ENCODE data around the gene STEAP4.

The STEAP4 gene

DNA sequence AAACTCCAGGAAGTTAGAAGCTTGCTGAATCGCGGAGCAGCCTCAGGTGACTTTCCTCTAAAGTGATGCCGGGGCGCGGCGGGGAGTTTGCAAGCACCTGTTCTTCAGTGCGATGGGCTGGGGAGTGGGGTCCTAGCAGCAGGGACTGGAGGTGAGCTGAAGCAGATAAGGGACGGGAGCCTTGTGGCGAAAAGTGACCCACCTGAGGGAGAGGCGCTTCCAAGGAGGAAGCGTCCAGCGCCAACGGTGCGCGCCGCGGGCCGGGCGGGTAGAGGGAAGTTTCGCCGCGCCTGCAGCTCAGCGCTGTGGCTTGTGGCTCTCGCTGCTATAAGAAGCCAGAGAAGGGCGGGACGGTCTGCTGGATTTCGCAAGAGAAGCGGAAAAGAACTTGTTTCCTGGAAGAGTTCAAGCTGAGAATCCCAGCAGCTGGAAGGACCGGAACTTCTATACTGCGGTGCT is at the start of gene STEAP4:
Gene STEAP4 (minus strand): TSS at position 305 of the 459 bp plus-strand sequence. CDS start 22,625 bp downstream, outside the sequence.
- peak; percentile 81 for DNase-seq

DNA sequence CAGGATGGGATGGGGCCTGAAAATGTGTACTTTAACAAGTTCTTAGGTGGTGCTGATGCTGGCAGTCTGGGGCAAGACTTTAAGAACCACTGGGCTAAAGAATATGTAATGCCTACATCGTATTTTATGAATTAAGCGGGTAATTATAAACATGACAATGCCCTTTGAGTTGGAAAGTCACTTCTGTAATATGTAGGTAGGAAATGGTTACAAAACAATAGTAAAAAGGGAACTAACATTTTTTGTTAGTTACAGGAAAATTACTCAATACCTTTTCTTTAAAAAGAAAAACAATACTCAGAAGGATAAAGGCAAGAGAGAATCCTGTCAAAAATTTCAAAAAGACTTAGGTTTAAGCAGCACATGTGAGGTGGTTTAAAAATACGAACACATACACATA is 48.3 kb upstream of the STEAP4 start:
- no peak for DNase-seq

DNA sequence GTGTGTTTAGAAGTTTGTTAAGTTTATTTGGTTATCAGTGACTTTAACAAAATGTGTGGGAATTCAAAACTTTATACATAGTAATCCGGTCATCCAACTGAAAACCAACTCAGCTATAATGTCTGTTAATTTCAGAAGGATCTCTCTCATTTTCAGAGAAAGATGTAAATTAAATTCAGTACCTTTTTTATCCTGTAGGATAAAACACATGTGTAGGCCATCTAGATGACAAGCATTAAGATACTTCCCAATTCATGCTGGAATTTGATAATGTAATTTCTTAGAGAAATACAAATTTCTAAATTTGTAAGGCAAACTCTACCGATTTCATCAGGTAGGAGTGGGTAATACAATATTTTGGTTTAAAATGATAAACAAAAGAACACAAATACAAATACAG is 43.4 kb upstream of the STEAP4 start:
- no peak for DNase-seq

DNA sequence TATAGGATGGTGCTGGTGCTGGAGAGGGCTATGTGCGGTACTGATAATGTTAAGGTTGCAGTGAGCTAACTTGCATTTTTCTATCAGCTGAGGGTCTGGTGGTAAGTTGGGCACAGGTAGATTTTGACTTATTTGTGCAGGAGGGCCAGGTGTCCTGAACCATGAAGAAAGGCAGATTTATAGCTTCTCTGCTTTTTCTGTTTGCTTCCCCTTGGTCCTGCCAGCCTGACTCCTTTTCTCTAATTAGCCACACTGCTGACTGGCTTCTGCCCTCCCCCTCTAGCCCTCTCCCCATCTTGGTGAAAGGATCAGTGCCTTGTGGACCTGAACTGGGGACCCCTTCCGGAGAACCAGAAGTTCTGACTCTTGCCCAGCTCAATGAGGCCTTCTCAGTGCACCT is 40.8 kb upstream of the STEAP4 start:
- DNase-seq: no peak

DNA sequence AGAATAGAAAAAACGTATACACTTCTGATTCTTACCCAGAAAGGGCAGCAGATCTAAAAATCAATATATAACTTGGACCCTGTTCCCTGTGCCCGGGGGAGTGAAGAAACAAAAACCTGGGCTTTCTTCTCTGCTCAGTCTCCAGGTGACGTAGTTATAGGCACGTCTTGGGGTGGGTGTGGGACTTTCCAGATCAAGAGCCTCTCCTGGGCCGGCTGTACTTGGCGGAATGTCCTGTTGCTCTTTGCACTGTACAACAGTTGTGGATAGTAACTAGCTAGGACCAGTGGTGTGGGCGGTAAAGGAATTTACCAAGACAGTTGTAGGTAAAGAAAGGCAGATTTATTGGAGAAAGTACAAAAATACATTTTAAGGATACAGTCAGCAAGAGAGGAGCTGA is 40.4 kb upstream of the STEAP4 start:
- no peak for DNase-seq

DNA sequence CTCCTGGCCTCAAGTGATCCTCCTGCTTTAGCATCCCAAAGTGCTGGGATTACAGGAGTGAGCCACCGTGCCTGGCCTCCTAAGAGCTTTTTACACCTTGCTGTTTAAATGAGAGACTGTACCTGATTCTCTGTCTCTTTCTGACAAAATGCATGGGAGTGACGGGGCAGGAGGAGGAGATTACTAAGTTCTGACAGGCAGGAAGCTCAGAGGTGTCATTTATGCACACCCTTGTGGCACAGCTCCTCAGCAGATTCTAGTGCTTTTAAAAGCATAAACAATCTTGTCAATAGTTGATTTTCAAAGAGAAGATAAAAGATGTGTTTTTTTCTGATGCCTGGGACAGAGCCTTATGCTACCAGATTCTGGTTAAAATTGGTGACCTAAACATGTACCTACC is 39.7 kb upstream of the STEAP4 start:
- DNase-seq: no peak

DNA sequence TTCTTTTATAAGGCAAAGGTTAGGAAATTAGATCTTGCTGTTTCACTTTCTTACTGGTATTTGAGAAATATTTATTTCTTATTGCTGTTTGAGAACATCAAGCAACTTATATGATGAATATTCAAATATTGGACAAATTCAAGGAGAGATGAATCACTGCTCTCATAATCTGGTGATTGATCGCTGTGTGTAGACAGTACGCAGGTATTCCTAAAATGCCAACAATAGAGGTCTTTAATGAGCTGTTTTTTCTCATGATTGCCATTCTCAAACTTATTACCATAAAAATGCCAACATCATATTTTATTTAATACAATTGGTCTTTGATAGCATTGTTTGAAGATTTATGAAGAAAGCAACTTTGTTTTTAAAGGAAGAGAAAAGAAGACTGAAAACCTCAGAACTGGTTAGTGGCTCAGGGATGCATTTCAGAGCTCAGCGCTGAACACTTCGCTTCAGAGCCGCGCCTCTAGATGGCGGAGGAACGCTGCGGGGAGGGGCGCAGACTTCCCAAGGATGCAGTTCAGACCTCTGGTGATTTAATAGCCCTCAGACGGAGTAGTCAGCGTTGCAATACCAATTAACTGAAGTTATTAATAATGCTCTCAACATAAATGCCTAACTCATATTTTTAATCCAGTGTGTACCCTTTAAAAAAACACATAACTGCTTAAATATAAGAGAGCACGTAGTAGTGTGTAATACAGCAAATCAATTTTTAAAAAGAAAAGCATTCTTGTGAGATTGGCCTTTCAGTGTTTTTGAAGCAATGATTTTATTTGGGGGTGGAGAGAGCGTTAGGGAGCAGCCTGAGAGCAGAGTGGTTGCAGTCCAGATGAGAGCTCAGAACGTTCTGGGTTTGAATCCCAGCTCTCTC is 38.5 kb upstream of the STEAP4 start:
- DNase-seq: peak; percentile 58

DNA sequence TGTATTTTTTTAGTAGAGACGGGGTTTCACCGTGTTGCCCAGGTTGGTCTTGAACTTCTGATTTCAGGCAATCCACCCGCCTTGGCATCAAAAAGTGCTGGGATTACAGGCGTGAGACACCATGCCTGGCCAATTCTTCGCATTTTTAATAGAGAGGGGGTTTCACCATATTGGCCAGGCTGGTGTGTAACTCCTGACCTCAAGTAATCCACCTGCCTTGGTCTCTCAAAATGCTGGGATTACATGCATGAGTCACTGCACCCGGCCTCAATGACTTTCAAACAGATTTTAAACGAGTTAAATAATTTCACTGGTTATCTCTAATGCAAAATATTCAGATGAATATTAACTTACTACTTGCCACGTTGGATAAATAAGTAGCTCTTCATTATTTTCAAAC is 37.6 kb upstream of the STEAP4 start:
- DNase-seq: no peak

DNA sequence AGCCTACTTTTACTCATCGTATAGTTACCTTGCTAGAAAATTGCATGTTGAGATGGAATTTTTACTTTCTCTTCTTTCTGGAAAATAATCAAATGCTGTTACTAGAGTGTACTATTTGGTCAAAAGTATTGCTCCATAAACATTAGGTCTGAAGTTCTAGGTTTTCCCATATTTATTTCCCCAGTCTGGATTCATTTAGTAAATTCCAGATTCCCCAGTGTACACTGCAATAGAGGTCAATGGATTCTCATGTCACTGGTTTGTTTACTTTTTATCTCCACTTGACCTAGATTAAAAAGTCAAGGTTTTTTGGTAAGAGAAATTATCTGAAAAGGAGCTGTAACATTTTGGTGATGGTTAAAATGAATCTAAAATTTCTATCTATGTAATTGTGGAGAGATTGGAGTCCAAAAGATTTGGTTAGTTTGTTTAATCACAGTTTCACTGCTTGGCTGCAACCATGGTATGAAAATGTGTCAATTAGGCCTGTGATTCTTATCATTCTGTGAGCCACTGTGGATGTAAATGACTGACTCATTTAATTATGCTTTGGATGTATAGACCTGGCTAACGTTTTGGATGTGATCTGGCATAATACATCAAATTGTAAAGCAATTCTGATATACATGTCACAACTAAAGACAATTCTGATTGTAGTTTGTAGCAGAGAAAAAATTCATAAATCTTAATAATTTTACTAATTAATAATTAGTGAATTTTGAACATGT is 32.7 kb upstream of the STEAP4 start:
- DNase-seq: no peak

DNA sequence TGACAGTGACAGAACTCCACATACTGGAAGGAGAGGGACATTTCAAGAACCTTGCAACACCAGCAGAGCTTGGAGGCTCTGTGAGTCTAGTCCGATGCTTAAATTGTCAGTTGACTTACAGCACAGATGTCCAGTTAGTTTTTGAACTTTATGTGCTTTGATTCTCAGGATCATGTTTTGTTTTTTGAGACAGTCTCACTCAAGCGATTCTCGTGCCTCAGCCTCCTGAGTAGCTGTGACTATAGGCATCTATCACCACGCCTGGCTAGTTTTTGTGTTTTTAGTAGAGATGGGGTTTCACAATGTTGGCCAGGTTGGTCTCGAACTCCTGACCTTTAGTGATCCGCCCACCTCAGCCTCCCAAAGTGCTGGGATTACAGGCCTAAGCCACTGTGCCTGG is 31.8 kb upstream of the STEAP4 start:
- DNase-seq: no peak

DNA sequence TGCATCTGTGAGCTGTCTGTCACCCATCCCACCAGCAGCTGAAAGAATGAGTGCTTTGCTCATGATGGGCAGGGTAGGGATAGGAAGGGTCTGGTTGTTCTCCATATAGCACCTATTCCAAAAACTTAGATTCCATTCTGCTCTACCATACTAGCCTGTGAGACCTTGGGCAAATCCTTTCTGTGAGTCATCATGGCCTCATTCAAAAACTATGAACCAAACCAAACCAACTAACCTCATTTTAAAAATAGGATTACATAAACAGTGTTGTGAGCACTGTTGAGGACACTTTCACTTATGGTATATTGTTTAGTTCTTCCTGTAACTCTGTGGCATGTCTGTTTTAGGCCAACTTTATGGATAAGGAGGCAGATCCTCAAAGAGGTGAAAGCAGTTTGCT is 30.9 kb upstream of the STEAP4 start:
- DNase-seq: no peak

DNA sequence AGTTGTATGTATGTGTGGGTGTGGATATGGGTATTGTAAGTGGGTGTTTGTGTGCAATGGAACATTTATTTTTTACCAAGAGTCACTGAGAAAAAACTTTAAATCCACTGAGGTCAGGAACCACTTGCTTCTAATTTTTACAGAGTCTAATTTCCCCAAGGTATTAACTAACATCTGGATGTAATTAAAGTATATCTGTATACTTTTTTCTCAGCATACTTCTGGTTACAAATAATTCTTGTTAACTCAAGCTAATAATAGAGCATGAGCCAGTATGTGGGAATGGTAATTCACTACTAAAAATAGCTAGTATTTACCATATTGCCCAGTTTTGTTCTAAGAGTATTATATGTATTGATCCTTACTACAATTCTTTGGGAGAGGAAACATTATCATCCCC is 24.6 kb upstream of the STEAP4 start:
- DNase-seq: no peak

DNA sequence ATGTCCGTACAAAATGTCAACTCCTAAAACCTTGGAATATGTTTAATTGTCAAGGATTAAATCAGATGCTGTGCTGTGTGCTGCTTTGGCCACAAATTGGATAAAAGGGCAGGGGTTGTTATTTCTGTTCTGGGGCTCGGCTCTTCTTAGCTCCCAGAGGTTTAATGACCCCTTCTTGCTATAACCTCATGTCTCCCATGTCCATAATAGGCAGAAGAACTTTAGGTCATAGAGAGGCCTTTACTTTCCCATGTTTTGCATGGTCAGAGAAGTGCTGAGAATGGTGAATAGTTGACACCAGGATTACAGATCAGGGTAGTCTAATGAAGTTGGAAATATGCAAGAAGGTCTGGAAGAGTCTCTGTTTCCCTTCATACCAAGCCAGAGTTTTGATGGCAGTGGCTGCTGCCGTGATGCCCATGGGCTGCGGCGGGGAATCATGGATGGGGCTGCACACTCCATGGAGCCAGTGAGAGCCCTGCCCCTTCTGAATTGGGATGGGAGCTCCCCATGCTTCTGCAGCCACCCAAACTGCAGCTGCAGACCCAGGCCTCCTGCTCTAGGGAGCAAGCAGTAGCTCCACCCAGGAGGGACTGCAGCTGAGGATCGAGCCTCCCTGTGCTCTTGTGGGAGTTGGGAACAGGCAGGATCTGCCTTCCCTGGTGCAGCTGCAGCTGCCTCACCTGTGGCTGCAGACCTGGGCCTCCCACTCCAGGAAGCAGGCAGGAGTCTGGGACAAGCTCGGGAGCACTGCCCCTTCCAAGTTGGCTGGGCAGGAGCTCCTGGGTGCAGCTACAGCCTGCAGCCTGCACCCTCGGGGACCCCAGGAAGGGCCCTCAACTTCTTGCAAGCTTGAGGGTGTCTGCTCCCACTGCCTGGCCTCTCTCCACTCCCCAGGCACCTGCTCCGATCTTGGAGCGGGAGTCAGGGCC is 23.1 kb upstream of the STEAP4 start:
- DNase-seq: no peak

DNA sequence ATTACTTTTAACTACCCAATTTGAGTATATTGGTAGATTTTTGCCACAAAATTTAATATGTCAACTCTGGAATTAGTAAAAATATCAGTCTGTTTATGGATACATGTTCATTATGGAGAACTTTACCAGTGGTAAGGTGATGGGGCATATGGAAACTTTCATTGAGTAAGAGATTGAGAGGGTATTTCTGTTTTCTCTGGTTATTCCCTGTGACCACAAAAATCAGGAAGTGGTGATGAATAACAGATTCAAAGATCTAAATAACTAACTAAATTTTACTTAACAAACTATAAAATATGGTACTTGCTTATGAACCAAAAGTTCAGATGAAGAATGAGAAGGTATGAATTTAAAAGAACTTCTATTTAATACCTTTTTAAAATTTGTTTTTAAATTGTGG is 22.1 kb upstream of the STEAP4 start:
- DNase-seq: no peak

DNA sequence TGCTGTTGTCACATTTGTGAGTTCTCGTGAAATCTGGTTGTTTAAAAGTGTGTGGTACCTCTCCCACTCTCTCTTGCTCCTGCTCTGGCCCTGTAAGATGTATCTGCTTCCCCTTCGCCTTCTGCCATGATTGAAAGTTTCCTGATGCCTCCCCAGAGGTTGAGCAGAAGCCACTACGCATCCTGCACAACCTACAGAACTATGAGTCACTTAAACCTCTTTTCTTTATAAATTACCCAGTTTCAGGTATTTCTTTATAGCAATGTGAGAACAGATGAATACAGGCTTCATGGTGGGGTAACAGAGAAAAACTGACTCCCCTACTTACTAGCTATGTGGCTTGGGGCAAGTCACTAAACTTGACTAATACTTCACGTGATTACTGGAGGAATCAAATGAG is 18.0 kb upstream of the STEAP4 start:
- no peak for DNase-seq

DNA sequence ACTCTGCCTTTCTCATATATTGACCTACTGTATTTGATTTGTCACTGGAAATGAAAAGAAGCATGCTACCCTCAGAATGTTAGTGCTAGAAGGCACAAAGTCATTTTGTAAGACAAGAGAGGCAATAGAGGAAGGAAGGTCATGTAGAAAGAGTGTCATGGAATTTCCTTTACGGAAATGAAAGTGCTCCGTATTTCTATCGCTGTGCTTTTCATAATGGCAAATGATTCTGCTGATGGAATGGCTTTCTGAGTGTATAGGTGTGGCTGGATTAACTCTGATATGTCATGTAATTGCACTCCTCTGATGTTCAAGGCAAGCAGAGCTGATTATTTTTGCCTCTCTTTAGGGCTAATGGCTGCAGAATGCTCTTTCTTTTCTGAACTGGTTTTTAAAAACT is 15.5 kb upstream of the STEAP4 start:
- no peak for DNase-seq

DNA sequence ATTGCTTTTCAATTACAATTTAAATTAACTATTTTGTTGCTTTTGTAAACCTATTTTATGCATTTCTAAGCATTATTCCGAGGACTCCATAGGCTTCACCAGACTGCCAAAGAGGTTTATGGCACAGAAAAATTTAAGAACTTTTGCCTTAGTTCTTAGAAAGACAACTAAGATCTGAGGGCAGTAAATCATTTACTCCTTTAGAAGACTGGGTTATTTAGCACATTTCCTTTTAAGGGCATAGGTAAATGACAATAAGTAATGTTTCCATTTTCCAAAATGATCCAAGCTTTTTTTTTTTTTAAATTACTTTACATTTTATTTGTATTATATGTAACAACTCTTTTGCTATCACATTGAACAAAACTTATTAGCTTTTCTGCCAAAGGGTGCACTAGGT is 15.0 kb upstream of the STEAP4 start:
- DNase-seq: no peak

DNA sequence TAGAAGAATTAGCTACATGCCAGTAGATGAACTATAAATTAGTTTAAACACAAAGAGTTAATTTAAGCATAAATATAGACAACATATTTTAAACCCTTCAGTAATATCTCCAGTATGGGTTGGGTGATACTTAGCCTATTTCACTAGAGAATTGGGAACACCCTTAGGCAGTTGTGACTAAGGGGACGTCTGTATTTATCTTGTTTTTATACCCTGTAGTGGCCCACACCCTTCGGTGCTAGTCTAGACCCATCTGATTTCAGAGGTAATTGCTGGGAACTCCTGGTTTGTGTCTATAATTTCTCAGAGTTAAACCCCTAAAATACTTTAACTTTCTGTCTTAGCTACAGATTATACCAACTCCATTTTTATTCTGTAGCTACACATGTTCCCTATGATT is 11.5 kb upstream of the STEAP4 start:
- no peak for DNase-seq

DNA sequence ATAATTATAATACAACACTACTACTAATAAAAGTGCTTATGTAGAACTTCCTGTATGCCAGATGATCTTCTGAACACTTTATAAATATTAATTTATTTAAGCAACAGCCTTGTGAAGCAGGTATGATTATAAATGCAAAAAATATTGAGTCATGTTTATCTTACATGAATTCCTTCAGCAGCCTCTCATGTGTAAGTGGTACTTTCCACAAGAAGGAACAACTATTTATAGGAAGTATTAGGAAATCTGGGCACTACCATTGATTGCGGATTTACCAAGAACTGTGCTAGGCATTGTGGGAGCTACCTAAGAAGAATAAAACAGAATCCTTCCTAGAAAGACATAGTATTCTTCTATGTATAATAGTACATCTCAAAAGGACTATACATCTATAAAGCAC is 10.7 kb upstream of the STEAP4 start:
- DNase-seq: no peak

DNA sequence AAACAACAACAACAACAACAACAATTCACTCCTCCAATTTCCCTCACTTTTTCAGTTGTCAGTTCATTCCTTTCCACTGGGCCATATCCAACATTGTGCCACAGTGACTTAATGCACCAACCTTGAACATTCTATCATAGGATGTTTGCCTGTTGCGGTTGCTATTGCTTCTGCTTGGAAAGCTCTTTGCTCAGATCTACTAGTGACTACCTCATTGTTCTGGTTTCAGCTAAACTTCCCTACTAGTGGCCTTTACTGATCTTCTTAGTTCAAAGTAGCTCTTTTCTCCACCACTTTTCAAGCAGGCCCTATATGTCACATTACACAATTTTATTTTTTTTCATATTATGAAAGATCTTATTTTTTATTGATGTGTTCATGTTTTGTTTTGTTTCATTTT is 9.8 kb upstream of the STEAP4 start:
- no peak for DNase-seq

DNA sequence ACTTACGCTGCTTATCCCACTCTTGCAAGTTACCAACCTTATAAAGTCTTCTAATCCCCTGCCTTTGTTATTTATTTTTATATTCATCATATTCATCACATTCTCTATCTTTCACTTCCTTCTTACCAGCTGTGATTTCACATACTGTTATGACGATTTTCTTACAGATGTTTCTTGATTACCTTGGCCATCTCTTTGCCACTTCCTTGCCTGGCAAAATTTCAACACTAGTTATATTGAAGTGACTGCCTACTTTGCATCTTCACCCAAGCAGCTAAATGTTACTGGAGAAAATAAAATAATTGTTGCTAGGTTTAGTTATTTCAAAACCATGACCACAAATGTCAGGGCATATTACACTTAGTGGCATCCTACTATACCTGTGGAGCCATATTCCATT is 8.8 kb upstream of the STEAP4 start:
- DNase-seq: no peak

DNA sequence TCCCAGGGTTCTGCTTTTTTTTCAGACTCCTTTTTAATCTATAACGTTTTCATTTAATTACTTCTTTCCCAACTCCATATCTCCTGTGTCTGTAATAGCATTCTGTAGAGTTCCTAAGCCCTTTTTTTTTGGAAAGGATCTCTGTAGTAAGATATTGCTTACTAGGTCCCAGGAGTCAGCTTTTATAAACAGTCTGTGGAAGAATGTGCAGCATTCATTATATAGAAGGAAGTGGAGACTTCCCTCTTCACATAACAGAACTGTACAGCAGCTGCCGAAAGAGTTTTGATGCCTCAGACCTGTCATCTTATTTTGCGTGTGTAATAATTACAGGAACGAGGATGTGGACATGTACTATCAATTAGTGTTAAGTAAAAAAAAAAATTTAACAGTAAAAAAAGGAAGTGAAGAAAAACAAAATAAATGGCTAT is 7.4 kb upstream of the STEAP4 start:
- DNase-seq: no peak

DNA sequence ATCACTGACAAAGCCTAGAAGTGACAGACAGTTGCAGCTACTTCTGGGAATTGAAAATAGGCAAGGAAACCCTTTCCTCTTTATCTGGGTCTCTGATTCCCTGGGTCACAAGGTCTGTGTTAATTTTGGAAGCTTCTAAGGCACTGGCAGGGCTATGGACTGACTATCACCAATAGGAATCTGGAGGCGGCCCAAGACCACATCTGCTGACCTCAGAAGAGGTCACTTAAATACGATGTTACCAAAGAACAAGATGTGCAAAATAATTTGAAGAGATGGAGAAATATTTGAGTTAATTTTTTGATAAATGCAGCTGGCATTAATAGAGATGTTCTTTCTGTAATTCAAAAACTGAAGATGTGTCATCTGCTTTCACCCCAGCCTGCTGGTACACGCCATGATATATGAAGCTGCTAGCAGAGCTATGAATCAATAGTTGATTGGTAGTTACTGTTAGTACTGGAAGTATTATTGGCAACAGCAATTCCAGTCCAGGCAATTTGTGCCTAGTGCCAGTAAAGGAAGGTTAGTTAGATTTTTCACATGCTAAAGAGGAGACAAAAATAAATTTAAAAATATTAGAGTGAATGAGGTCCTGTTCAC is 5.5 kb upstream of the STEAP4 start:
- DNase-seq: no peak
